ENCODE measurements around the gene RPS18.
"Not testable (repeated sequence)": the region's sequence is repeated elsewhere in the genome, so short reads cannot be mapped to it uniquely, and the experiment has no call there.

RPS18 gene

GRCh38 chr6:33252759-33253158 is 19.1 kb upstream of the RPS18 start:
- Histone ChIP-seq H3K27ac (replicated peaks) (no peak overlapping the region), H3K4me3 (replicated peaks; ENCODE audit: insufficient read depth, low read length) (no peak overlapping the region), H3K27me3 (ENCODE audit: insufficient read depth, poor library complexity, severe bottlenecking) (no peaks in the 10 kb centered on the region)
- TF ChIP-seq REST (IDR thresholded peaks at IDR 0.05; ENCODE audit: insufficient replicate concordance, low read depth) = no peak
- TF ChIP-seq POLR2AphosphoS5 (IDR thresholded peaks at IDR 0.05; ENCODE audit: low read depth) = no peak
- TF ChIP-seq GABPA (IDR thresholded peaks at IDR 0.05; ENCODE audit: low read depth) = no peak
- TF ChIP-seq SPI1 (IDR thresholded peaks at IDR 0.05; ENCODE audit: borderline replicate concordance, low read depth) = no peak
- TF ChIP-seq CTCF (IDR thresholded peaks at IDR 0.05; ENCODE audit: insufficient read depth, low read length) = no peak
- no peak for DNase-seq (ENCODE audit: low read depth in 1 of 2, low spot score in 1 of 2)

GRCh38 chr6:33254591-33254990 is 17.3 kb upstream of the RPS18 start:
- H3K27ac ChIP-seq (replicated peaks) = no peak overlapping the region
- TF ChIP-seq POLR2AphosphoS5 (IDR thresholded peaks at IDR 0.05; ENCODE audit: low read depth) (no peak), SPI1 (IDR thresholded peaks at IDR 0.05; ENCODE audit: borderline replicate concordance, low read depth) (no peak), CTCF (IDR thresholded peaks at IDR 0.05; ENCODE audit: insufficient read depth, low read length) (no peak), REST (IDR thresholded peaks at IDR 0.05; ENCODE audit: insufficient replicate concordance, low read depth) (no peak)
- no peak for DNase-seq (ENCODE audit: low read depth in 1 of 2, low spot score in 1 of 2)
- H3K4me3 ChIP-seq (replicated peaks; ENCODE audit: insufficient read depth, low read length) = no peak overlapping the region
- no peaks in the 10 kb centered on the region for H3K27me3 ChIP-seq (ENCODE audit: insufficient read depth, poor library complexity, severe bottlenecking)

GRCh38 chr6:33259032-33259431 is 12.8 kb upstream of the RPS18 start:
- DNase-seq (ENCODE audit: low read depth in 1 of 2, low spot score in 1 of 2) = no peak
- TF ChIP-seq SPI1 (IDR thresholded peaks at IDR 0.05; ENCODE audit: borderline replicate concordance, low read depth) (no peak), CTCF (IDR thresholded peaks at IDR 0.05; ENCODE audit: insufficient read depth, low read length) (no peak), POLR2AphosphoS5 (IDR thresholded peaks at IDR 0.05; ENCODE audit: low read depth) (no peak), GABPA (IDR thresholded peaks at IDR 0.05; ENCODE audit: low read depth) (no peak), REST (IDR thresholded peaks at IDR 0.05; ENCODE audit: insufficient replicate concordance, low read depth) (no peak)
- Histone ChIP-seq H3K27ac (replicated peaks) (no peak overlapping the region), H3K4me3 (replicated peaks; ENCODE audit: insufficient read depth, low read length) (no peak overlapping the region), H3K27me3 (ENCODE audit: insufficient read depth, poor library complexity, severe bottlenecking) (no peaks in the 10 kb centered on the region)

- H3K4me3 ChIP-seq (replicated peaks; ENCODE audit: insufficient read depth, low read length); H3K27me3 ChIP-seq (ENCODE audit: insufficient read depth, poor library complexity, severe bottlenecking); H3K27ac ChIP-seq (replicated peaks); DNase-seq (ENCODE audit: low read depth in 1 of 2, low spot score in 1 of 2): not testable (repeated sequence)
Observed at GRCh38 chr6:33262490-33262889, 9.4 kb upstream of the RPS18 start.
